GM21619 (cell line): ENCODE data around the gene SHLD1.
"Not testable (repeated sequence)": the region's sequence is repeated elsewhere in the genome, so short reads cannot be mapped to it uniquely, and the experiment has no call there.

Experiments
- ATAC-seq: cut with Tn5 transposase; IDR thresholded peaks from one replicate; pipeline ENCODE4 v1.9.1; 2021; ENCODE audit not compliant: unreplicated experiment

Gene SHLD1, protein sequence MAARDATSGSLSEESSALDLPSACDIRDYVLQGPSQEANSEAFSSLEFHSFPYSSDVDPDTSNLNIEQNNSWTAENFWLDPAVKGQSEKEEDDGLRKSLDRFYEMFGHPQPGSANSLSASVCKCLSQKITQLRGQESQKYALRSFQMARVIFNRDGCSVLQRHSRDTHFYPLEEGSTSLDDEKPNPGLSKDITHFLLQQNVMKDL

DNA sequence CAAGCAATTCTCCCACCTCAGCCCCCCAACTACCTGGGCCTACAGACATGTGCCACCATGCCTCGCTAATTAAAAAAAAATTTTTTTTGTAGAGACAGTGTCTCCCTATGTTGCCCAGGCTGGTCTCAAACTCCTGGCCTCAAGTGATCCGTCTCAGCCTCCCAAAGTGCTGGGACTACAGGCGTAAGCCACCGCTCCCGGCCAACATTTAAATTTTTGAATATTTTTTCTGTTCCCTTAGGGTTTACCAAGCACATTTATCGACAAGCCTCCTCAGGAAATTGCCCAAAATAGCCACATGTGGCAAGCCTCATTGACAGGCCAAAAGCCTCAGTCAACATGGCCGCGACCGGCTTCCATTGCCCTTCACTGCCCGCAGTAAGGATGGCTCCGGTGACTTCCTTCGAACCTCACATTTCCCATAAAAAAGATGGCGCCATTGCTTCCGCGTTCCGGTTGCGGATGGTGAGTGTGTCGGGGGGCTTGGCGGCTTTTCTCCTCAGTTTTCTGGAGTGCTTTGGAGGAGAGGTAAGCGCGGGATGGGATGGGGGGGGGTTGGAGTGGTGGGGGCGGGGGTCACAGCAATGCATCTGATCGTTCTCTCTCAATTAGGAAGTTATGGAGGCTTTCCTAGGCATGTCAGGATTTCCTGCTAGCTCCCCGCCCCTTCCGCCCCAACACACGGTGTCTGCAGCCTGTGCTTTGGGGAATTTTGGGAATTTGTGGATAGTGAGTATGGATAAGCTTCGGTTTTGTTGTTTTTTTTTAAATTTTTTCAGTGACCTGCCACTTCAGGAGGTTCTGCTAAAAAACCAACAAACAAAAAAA is at the start of gene SHLD1:
Gene SHLD1 (plus strand): TSS at position 450 of the 828 bp plus-strand sequence. CDS start 22,465 bp downstream, outside the sequence.
- ATAC-seq, result peak; percentile 96

DNA sequence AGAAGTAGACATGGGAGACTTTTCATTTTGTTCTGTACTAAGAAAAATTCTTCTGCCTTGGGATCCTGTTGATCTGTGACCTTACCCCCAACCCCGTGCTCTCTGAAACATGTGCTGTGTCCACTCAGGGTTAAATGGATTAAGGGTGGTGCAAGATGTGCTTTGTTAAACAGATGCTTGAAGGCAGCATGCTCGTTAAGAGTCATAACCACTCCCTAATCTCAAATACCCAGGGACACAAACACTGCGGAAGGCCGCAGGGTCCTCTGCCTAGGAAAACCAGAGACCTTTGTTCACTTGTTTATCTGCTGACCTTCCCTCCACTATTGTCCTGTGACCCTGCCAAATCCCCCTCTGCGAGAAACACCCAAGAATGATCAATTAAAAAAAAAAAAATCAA is 47.9 kb upstream of the SHLD1 start:
- not testable (repeated sequence) for ATAC-seq

DNA sequence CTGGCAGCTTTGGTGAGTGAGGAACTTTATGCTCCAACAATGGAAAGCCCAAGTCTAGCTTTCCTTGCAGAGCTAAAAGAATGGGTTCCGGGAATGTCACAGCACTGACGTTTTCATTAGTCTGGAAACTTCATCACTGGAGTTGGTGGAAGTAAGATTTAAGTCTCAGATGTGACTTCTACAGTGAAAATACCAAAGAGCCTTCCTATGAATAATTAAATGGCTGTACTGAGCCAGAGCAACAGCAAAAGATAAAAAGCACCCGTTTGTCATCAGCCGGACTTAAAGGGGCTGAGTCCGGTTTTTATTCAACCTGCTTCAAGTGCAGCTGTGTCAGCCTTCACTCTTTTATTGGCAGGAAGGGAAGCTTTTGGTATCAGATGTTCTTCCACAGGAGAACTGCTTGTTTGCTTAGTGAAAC is 46.5 kb upstream of the SHLD1 start:
- ATAC-seq, result no peak

DNA sequence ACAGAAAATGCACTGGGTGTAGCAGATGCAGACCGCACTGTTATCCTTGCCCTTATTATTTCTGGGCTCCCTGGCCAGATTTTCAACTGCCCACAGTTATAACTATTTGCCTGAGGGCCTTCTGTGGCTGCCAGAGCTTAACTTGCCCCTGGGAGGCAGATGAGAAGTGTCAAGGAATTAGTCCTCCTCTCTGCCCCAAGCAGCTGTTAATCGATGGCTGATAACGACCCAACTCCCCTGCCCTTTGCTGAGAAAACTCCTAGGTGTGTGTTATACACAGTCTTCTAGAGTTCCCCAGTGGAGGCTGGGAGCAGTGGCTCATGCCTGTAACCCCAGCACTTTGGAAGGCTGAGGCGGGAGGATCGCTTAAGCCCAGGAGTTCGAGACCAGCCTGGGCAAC is 44.4 kb upstream of the SHLD1 start:
- ATAC-seq, result no peak

DNA sequence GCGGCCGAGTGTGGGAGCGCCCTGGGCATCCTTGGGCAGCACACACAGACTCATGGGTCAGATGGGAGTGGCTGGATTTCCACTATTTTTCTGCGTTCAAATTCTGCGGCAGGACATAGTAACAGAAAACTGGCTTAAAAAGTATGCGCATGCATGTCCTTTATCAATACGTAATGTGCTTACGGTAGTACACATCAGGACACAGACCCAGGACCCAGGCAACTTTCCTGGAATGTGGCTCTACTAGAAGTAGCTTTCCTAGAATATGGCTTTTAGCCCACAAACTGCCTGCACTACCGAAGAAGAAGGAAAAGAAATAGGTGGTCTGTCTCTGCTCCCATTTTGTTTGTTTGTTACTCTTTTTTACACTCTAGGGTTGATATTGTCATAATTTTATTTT is 43.4 kb upstream of the SHLD1 start:
- ATAC-seq, result no peak

- no peak for ATAC-seq
Measured at GRCh38 chr20:5710551-5710950, 39.6 kb upstream of the SHLD1 start.

- no peak for ATAC-seq
Measured at GRCh38 chr20:5714261-5715041, 35.8 kb upstream of the SHLD1 start.

DNA sequence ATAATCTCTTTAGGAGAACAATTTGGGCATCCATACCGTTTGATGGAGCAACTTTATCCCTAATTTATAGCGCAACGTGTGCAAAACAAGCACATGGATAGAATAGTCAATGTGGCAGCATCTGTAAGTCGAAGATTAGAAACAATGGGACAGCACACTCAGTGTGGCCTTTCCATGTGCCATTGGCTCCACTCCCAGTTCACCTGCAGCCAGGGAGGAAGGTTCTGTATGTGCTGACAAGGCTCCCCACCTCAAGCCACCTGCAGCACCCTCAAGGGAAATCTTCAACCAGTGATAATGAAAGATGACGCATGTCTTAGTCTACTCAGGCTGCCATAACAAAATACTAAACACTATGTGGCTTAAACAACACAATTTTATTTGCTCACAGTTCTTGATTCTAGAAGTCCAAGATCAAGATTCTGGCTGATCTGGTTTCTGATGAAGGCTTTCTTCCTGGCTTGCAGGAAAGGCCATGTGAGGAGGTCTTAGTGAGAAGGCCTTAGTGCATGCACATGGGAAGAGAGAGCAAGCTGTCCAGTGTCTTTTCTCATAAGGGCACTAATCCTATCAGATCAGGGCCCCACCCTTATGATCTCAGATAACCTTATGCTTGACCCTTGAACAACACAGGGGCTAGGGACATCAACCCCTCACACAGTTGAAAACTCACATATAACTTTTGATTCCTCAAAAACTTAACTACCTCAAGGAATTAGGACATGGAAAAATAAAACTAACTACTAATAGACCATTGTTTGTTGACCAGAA is 34.9 kb upstream of the SHLD1 start:
- no peak for ATAC-seq

- no peak for ATAC-seq
Measured at GRCh38 chr20:5716953-5717352, 33.2 kb upstream of the SHLD1 start.

DNA sequence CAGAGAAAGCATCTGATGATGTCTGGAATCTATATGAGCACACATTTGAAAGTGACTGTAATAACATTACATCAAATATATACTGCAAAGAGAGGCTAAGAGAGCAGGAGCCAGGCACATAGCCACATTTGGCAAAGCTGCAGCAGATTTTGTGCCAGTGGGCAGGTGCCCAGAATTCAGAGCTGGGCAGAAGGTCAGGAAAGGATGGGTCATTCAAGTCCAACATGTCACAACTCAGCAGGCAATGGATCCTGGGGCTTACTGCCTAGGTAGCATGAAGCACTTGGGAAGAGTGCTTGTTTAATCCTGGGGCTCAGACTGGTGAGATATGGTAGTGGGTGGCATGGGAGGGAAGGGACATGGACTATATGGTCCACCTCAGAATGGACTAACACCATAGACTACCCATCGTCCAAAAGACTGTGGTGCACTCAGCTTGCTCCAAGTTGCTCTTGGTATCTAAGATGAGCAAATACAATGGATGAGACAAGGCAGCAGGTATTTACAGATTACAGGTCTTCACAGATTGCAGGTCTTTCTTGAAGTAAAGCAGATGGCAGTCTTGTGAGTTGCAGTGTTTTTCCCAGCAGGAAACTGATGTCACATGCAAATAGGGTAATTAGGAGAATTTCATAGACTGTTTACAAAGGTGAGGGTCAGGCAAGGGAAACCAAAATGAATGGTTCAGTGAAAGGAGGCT is 31.2 kb upstream of the SHLD1 start:
- ATAC-seq, result no peak

DNA sequence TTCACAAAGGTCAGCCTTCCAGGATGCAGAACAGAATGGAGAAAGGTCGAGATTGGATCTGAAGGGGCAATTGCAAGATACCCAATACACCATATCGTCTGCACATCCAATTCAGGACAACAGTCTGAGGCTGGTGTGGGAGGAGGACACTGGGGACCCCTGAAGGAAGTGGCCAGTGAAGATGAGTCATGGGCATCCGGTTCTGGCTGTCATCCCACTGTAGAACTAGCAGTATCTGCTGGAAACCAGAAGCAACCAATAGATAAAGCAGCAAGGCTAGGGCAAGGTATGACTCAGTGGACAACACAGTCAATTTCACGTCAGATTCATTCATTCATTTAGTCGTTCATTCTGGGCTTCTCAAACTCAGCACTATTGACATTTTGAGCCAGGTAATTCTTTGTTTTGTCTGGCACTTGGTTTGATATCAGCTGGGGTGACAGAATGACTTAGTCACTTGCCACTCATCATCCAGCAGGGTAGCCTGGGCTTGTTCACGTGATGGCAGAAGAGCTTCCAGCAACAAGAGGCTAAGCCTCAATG is 30.3 kb upstream of the SHLD1 start:
- ATAC-seq, result no peak

DNA sequence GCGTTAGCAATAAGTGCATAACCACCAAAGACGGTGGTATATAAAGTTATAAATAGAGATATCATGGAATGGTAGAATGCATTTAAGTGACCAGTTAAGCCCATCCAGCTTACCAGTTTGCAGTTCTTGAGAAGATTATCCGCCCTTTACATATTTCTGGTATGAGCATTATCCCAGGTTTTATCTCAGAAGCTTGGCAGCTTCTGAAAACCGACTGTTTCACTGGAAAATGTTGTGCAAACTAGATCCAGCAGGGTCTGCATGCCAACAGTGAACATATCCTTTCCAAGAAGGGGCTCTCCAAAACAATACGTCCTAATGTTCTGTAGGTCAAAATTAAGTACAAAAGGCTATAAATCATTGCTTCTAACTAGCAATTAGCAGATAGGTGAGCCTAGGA is 29.5 kb upstream of the SHLD1 start:
- ATAC-seq, result no peak

- not testable (repeated sequence) for ATAC-seq
Measured at GRCh38 chr20:5721356-5721755, 28.8 kb upstream of the SHLD1 start.

- no peak for ATAC-seq
Measured at GRCh38 chr20:5722927-5723326, 27.3 kb upstream of the SHLD1 start.

DNA sequence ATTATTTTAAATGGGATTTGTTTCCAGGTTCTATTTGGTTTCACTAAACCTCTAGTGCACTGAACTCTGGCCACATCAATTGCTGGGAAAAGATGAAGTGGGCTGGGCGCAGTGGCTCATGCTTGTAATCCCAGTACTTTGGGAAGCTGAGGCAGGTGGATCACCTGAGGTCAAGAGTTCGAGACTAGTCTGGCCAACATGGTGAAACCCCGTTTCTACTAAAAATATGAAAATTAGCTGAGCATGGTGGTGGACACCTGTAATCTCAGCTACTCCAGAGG is 25.1 kb upstream of the SHLD1 start:
- ATAC-seq, result not testable (repeated sequence)

DNA sequence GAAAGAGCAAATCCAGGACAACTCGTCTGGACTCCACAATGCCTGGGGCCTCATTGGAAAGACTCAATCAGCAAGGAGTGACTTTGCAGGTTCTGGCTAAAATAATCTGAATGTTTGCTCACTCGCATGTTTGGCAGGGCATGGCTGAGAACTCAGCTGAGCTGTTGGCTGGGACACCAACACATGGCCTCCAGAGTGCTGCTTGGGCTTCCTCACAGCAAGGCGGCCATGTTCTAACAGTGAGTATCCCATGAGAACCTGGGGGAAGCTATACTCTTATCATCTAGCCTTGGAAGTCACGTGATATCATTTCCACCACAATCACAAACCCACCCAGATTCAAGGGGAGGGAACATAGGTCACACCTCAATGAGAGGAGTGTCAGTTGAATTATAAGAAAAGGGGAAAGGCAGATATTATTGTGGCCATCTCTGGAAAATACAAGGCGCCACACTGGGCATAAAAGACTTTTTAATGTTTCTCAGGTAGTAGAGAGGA is 23.1 kb upstream of the SHLD1 start:
- ATAC-seq, result no peak

DNA sequence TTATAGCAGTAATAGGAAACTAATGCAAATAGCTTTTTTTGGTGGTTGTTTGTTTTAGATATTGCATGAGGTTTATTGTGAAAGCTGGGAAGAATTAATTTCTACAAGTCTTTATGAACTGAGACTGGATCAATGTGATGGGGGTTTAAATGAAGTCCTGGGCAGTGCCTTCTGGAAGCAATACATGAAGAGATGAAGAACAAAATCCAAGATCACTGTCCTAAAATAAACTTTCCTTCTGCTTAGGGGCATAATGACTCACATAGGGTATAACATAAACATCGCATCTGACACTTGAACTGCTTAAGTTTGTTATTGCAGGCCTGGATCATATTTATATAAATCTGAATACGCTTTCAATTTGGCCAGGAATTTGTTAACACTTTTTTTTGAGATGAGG is 20.9 kb upstream of the SHLD1 start:
- no peak for ATAC-seq

DNA sequence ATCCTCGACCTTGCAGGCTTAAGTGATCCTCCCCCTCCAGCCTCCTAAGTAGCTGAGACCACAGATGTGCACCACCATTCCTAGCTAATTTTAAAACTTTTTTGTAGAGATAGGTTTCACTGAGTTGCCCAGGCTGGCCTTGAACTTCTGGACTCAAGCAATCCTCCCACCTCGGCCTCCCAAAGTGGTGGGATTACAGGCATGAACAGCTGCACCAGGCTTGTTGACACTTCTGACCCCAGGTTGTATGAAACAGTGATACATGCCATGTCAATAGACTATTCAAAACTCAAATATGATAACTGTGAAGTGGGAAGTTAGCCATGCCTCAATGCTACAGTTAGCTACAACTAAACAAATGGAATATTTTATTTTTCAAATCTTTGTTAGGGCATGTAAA is 20.1 kb upstream of the SHLD1 start:
- no peak for ATAC-seq

GRCh38 chr20:5731753-5732366 is 18.3 kb upstream of the SHLD1 start:
- no peak for ATAC-seq

DNA sequence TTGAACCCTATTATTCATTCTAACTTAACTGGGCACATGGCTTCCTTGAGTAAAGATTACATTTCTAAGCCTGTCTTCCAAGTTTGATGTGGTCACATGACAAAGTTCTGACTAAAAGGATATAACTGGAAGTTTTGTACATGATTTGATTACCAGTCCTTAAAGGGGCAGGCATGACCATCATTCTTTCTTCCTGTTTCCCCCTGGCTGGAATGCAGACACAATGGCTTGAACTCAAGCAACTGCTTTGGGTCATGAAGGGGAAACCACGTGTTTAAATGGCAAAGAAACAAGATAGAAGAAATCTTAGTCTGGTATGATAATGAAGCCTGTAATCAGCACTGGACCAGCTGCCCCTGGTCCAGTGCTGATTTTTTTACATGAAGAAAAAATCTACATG is 15.6 kb upstream of the SHLD1 start:
- no peak for ATAC-seq
